ENCODE data around the gene TM4SF18.
A peak's percentile ranks its signal among the peaks of the same experiment; 100 is the strongest.

TM4SF18 gene

GRCh38 chr3:149280671-149281349, 52.6 kb downstream of the TM4SF18 start:
- no peak for DNase-seq

GRCh38 chr3:149278911-149279310, 54.5 kb downstream of the TM4SF18 start:
- no peak for DNase-seq

- peak; percentile 49 for DNase-seq
These were observed 56.1 kb downstream of the TM4SF18 start for GRCh38 chr3:149277331-149277813.

GRCh38 chr3:149276619-149277018, 56.8 kb downstream of the TM4SF18 start:
- no peak for DNase-seq

GRCh38 chr3:149274220-149274619, 59.2 kb downstream of the TM4SF18 start:
- no peak for DNase-seq

GRCh38 chr3:149273096-149273751, 60.2 kb downstream of the TM4SF18 start:
- peak; percentile 18 for DNase-seq

GRCh38 chr3:149271669-149272068, 61.8 kb downstream of the TM4SF18 start:
- DNase-seq, result no peak

GRCh38 chr3:149270180-149270579, 63.3 kb downstream of the TM4SF18 start:
- no peak for DNase-seq

- no peak for DNase-seq
These were observed 63.7 kb downstream of the TM4SF18 start for GRCh38 chr3:149269687-149270086.
